NCI-H1930 (cell line): ENCODE data around the gene OPRM1.
"Not testable (repeated sequence)": the region's sequence is repeated elsewhere in the genome, so short reads cannot be mapped to it uniquely, and the experiment has no call there.

Experiments
- DNase-seq, 2 experiments: peaks; one replicate each; lab custom pipeline; 2025; lab: John Stamatoyannopoulos, UW

Gene OPRM1

DNA sequence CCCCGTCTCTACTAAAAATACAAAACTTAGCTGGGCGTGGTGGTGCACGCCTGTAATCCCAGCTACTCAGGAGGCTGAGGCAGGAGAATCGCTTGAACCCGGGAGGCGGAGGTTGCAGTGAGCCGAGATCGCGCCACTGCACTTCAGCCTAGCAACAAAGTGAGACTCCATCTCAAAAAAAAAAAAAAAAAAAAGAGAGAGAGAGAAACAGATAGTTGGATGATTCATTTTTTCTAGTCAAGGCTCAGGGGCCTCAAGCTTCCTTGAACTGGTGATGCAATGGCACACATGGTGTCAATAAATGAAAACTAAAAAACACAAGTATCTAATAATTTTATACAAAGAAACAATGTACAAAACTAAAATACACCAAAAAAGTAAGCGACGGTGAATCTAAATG, 202.0 kb downstream of the OPRM1 start:
- DNase-seq = not testable (repeated sequence)

DNA sequence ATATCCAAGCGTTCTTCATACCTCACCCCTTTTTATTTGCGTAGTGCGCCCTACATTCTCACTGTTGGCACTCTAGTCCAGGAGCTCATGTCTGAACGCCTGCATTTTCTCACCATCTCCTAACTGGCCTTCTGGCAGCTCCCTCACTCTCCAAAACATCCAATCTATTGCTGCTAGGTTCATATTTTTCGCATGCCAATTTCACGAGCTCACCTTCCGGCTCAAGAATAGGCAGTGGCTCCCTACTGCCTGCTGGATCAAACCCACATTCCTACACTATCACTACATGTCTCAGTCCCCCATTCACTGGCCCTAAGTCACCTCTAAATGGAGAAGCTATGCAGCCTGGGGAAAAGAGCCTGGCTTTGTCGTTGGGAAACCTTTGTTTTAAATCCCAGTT, 202.5 kb downstream of the OPRM1 start:
- DNase-seq = no peak

DNA sequence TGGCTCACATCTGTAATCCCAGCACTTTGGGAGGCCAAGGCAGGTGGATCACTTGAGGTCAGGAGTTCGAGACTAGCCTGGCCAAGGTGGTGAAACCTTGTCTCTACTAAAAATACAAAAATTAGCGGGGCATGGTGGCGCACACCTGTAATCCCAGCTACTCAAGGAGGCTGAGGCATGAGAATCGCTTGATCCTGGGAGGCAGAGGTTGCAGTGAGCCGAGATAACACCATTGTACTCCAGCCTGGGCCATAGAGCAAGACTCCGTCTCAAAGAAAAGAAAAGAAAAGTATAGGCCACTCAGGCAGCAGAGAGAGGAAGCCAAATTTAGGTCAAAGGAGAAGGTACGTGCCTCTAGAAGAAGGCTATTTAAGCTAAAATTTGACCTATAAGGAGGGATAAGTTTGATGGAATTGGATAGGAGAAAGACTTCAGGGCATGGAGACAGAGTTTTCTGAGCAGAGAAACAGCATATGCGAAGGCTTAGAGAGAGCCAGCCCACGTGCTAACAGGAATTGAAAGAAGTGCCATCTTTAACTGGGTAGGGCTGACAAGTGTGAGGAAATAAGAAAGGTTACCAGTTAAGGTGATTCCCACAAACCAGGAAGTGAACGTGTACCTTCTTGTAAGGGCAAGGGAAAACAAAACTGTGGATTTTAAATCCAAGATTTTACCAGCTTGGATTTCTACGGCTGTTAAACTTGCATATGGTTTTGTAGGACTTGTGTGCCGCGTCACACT, 203.7 kb downstream of the OPRM1 start:
- DNase-seq = no peak

DNA sequence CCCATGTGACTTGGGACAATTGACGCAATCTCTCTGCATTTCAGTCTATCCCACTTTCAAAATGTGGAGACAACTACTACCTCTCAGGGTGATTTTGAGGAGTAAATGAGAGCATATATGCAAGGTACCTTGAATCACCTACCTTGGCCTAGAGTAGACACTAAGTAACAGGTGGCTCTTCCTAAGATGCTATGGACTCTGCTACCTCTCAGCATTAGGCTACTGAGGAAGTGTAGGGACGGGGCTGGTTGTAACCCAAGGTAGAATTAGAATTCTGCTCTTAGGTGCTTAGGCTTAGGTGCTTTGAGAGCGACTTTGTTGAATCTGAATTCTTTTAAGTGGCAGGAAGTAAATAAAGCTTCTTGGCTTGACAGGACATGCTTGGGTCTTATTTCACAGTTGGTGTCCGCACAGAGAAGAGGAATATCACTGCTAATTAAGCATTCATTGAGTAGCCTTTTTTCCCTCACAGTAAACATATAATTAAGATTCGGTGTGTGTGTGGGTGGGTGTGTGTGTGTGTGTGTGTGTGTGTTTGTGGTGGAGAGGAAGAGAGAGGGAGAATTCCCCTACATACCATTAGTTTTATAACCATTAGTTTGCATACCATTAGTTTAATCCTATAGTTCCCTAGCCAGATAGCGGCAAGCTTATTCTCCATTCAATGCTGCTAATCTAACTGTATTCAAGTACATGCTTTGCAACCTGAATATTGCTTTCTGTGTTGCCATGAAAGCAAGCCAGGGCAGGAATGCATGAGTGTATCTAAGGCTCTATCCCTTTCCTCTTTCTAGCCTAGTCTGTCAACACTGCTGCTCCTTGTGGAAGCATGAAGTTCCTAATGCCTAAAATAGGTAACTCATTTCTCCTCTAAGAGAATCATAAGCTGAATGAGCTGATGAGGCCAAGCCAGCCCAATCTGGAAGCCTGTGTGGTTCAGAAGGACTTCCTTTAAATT, 205.0 kb downstream of the OPRM1 start:
- DNase-seq = no peak

DNA sequence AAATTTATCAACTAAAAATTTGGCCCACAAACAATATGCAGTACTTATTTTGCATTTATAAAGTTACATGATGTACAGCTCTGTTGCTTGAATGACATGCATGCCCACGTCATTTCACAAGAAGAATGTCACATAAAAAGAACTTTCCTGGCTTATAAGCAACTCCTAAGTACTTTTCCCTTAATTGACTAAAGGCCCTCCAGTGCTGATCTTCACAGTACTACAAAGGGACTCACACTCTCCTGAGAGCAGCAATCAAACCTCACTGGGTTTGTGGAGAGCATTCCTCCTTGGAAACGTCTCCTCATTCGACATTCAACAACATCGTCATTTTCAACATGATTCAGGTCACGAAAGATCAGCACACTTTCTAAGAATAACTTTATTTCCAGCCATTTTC, 206.5 kb downstream of the OPRM1 start:
- no peak for DNase-seq

DNA sequence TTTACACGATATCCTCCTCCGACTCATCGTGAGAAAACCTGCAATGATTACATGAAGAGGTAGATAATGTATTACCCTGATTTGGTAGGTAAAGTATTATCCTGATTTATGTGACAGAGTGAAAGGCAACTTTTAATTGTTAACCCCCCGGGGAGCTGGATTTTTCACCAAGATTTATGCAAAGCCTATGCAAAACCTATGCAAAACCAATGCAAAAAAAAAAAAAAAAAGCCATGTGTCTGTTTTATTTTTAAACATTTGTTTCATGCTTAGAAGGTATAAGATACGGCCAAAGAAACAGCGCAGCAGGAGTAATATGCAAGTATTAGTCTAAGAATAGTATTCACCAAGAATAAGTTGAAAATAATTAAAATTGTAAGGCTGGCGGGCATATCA, 207.7 kb downstream of the OPRM1 start:
- DNase-seq = no peak

DNA sequence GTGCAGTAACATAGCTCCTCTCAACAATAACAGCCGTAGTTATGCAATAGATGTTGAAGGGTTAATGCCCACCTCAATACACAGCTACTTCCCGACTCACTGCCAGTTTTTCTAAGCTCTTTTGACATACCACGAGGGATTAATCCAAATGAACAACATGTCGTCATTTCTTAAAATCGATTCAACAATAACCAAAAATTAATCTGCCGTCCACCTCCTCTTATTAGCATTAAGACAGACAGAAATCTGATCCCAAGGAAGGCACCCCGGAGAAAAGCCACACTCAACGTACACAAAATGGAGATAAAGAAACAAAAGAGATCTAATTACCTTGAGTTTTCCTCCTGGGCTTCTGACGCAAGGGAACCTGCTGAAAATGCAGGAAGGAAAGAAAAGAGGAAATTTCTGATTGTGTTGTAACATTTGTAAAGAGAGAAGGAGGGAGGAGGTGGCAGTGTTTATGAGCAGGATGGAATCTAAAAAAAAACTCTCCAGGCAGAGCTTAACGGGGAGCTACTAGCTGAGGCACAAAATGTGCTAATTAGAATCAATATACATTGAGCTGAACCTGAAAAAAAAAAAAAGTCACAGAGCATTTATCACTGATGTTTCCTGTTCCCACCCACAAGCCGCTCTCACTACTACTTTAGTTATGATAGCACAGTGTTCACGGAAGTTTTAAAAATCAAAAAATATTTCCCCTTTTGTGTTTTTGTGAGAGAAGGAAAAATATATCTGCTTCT, 208.2 kb downstream of the OPRM1 start:
- DNase-seq = no peak

DNA sequence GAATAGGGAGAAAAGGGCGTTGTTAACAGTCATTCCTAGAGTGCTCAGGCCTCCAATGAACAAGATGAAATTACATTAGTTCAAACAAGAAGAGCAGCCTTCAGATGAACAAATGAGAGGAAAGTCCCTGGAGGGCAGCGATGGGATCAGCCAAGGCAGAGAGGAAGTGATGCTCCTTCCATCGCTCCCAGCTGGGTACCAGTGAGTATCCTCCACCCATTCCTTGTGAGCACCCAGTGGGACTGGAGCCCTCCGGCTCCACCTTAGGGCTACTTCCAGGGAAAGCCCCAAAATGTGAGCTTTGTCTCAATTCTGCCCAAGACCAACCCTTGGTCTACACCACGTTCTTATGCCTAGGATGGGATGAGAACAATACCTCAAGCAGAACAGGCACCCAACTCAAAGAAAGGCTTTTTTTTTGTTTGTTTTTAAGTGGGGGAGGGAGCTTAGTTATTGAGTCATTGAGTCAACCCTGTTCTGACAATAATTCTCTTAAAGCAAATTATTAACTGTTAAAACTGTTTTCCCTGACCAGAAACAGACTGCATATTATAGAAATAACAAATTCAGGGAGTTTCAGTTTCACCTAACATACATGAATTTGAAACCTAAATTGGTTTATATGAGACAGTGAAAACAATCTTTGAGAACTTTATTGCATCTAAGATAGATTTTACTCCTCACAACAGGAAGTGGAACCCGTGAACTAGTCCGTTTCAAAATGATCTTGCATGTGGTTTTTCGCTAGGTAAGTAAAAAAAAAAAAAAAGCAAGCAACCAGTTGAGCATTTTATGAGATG, 210.7 kb downstream of the OPRM1 start:
- no peak for DNase-seq

DNA sequence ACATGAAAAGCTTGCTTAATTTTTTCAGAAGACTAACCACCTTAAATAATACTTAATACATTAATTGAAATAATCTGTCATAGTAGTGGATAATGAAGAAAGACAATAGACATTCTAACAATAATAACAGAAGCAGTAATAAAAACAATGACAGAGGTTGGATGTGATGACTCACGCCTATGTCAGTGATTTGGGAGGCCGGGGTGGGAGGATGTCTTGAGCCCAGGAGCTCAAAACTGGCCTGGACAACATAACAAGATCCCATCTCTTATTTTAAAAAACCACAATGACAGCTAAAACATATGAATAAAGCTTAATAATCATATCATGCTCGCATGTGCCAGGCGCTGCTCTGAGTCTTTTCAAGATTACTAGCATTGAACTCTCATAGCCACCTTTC, 212.1 kb downstream of the OPRM1 start:
- DNase-seq = no peak

DNA sequence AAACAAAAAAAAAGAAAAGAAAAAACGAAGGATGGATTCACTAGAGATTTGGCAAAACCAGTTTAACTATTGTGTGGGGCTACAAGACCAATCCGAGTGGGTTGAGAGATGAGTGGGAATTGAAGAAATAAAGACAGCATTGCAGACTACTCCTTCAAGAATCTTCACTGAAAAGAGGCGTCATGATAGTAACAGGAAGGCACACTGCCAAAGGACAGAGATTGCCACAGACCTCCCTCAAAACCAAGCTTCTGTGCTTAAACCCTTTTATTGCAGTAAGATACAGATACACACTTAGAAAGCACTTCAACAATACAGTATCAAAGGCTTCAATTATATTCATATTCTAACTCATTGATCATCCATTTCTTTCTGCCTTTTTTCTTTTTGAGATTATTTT, 213.6 kb downstream of the OPRM1 start:
- no peak for DNase-seq

DNA sequence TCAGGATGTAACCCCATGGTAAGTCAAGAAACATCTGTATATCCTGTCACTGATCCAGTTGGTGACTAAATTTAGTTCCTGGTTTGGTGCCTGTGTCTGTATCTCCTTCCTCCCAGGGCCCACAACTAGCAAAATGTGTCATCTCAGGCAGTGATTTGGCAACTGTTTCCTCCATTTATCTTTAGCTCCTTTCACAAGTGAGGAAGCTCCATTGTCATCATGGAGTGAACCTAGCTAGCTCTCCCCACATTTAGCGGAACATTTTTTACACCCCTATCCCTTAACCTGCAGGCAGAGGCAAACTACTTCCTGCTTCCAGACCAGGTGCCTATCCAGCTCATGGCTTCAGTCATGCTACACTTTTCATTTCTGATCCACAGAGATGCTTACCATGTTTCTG, 218.0 kb downstream of the OPRM1 start:
- DNase-seq = no peak

DNA sequence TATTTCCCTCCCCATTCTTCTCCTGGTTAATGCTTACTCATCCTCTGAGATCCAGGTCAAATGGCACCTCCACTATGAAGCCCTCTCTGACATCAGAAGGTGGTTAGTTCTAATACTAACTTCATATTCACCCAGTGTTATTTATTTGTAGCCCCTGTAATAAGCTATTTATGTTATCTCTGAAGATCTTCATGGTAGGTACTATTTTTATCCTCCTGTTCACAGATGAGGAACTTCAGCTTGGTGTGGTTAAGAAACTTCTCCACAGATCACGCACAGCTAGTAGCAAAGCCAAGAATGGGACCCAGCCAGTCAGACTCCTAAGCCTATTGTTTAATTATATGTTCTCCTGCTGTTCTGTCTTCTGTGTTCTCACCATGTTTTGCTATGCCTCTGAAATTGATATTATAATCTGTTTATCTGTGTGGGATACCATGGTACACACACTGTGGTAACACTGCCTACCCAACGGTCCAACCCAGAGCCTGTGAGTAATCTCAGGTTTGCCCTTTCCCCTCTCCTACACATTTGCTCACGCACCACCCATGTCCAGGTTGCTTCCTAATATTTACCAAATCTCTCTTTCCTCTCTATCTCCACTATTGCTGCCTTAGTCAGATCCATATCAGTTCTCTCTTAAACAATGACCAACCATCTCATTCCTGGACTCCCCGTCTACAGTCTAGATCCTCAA, 219.2 kb downstream of the OPRM1 start:
- no peak for DNase-seq

DNA sequence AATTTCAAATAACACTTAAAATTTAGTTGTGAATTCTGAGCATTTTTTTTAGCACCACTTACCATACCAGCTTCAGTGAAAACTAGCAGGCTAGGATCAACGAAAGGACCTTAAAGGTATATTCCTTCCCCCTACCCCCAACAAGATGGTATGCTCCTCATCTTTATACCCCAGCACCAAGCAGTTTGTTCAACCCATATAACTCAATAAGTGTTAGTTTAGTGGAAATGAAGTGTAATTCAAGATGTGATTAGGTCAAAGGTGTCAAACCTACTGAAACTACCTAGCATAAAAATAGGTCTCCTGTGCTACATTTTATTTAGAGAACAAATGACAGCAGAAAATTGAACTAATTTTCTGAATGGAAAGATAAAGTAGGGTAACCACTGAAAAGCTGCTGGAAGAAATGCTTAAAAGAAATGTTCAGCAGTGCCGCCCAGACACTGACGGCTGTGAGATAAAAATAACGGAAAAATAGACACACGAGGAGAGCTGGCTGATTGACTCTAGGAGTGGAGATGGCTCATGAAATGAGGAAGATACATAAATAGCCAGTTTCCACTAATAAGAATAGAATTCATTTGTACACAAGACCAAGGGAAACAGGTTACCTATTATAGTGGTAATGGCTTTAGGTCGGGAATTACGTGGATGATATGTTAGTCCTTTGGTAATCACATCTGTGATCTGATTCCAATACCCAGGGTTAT, 222.8 kb downstream of the OPRM1 start:
- no peak for DNase-seq

DNA sequence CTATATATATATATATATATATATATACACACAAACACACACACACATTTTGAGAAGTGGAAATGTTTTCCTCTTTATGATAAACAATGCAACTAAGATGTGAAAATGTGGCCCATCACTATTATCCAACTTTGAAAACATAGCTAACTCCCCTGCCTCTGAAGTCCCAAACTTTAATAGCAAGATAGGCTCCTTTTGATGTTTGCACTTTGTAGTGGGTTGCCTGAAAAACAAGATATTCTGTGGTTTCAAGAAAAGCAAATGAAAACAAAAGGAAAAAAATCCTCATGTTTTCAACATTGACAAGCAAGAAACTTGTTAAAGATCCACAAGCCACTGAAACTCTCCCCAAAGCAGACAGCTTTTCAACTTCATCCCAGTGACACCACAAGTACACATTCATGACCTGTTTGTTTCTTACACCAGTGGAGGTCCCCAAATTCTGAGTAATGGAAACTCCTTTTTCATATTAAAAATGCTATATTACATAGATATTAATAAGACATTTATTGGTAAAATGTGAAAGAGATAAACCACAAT, 227.6 kb downstream of the OPRM1 start:
- DNase-seq = no peak

DNA sequence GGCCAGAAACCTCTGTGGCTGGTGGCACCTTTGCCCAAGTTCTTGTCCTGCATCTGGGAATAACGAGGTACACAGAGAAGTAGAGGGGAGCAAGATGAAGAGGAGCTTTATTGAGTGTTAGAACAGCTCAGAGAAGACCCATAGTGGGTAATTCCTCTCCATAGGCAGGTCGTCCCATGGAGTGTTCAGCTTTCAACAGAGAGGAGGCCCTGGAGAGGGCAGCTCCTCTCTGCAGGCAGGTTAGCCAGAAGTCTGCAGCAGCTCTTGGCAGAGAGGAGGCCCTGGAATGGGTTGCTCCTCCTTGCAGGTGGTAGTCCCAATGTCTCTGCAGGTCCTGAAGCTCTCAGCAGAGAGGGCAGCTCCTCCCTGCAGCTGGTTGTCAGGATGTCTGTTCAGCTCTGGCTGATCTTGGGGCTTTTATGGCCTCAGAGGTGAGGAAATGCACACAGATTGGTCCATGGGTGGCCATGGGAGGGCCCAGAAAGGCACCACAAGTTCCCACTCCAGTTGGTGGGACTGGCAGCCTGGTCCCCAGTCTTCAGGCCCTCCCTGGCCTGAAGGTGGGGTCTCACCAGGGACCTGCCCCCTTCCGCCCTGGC, 228.6 kb downstream of the OPRM1 start:
- DNase-seq = no peak

DNA sequence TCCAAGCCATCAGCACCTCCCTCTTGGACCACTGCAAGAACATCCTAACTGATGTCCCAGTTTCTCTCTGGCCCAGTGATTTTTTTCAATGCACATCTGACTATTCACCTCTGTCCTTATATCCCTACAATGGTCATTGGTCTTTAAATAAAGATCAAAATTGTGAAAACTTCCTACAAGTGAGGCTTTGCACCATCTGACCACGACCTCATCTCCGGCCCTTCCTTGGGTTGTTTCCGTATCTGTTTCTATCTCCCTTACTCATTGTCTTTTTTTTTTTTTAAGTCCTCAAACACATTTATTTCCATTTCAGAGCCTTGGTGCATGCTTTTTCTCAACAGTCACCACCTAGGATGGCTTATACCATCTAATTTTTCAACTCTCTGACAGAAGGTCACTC, 229.4 kb downstream of the OPRM1 start:
- no peak for DNase-seq

DNA sequence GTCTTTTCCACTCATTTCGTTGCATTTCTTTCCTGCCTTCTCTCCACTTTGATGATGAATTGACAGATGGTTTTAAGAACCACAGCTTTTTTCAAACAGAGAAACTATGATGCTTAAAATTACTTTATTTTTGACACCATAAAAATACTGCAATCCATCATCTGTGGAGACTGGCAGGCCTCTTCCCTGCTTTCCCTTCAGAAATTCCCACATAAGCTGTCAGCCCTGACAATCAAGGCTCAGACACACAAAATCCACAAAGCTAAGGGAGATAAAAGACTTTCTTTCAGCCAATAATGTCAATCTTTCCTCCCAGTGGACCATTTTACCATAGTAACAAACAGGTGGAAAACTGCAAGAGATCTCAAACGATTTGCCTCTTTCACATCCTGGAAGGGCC, 235.1 kb downstream of the OPRM1 start:
- DNase-seq = no peak

DNA sequence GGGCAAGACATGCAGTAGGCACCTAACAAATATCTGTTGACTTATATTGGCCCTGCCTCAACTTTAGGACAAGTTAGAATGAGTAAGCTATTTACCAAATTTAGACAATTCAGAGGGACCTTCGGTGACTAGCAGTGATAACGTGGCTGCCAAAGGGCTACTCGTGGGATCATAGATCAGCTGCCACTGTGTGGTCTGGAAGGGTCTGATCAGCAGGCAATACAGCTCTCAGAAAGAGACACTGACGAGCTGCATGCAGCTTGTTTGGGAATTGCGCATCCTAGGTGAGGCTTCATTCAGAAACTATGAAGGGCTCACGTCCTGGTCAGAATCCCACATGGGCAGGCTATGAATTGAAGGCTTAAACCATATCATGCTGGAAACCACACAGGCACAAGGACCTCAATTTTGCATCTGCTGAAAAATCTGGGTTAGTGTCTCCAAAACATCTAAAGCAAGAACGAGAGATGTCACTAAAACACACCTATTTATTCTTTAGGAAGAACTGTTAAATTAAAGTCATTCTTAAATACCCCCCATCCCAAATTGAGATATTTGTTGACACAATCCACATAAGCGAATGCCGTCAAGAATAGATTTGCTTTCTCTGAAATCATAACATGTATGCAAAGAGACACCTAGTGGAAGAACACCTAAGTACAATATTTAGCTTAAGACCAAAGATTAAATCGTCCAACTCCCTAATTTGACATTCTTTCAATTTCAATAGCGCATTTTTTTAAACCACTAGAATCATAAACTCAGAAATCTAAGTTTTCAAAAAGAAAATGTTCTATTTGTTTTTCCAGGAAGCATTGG, 238.0 kb downstream of the OPRM1 start:
- DNase-seq = no peak

DNA sequence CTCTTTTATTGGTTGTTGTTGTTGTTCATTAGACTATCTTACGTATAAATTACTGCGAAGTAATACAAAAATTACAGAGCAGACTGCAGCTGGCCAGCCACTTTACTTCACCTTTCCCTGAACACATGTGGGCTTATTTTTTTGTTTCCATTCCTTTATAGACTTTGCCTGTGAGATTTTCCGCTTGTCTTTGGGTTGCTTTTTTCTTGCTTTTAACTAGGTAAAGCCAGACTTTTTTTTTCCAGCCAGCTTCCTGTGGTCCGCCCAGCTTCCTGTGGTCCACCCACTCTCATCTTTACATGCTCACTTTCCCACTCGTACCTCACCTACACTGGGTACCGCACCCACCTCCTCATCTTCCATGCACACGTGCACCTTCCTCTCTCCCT, 238.6 kb downstream of the OPRM1 start:
- DNase-seq = no peak
